B cell (primary cell): ENCODE measurements around the gene NDUFB10.

ENCODE experiments used
- EZH2 ChIP-seq: IDR thresholded peaks from 2 replicates; pipeline ENCODE4 v1.6.1; 2012; ENCODE audit warnings: borderline replicate concordance, low read depth, mild to moderate bottlenecking, moderate library complexity, low read length; ENCODE audit not compliant: insufficient read depth, poor library complexity, severe bottlenecking
- TF ChIP-seq, protein P1 (sequence below): fragments of 200-600 bp; IDR thresholded peaks from one replicate; pipeline ENCODE4 v1.8.0; 2022; ENCODE audit warnings: antibody characterized with exemption, mild to moderate bottlenecking

- TF ChIP-seq, protein P1, sequence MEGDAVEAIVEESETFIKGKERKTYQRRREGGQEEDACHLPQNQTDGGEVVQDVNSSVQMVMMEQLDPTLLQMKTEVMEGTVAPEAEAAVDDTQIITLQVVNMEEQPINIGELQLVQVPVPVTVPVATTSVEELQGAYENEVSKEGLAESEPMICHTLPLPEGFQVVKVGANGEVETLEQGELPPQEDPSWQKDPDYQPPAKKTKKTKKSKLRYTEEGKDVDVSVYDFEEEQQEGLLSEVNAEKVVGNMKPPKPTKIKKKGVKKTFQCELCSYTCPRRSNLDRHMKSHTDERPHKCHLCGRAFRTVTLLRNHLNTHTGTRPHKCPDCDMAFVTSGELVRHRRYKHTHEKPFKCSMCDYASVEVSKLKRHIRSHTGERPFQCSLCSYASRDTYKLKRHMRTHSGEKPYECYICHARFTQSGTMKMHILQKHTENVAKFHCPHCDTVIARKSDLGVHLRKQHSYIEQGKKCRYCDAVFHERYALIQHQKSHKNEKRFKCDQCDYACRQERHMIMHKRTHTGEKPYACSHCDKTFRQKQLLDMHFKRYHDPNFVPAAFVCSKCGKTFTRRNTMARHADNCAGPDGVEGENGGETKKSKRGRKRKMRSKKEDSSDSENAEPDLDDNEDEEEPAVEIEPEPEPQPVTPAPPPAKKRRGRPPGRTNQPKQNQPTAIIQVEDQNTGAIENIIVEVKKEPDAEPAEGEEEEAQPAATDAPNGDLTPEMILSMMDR, result no peak
- no peak for TF ChIP-seq EZH2
Measured at GRCh38 chr16:1940273-1941161, 18.8 kb upstream of the NDUFB10 start.
